SK-N-SH (cell line): ENCODE results near the gene FAM131B. TPM values are rescaled to one million over a fixed set of nuclear protein-coding genes. Genes with fewer than 3 reads are reported as not detected.
A peak's percentile ranks its signal among the peaks of the same experiment; 100 is the strongest.

Experiments
- CTCF ChIA-PET: fragments of 300-600, 350-600 bp; formaldehyde crosslinking; extraction: SDS; loops from one replicate; lab custom pipeline; 2021; lab: Yijun Ruan, JAX
- POLR2A ChIA-PET: fragments of 350-600 bp; sonication (Branson Sonifier 250); formaldehyde crosslinking; extraction: SDS; loops from one replicate; lab custom pipeline; 2020; ENCODE audit warnings: antibody characterized with exemption, inconsistent platforms; lab: Yijun Ruan, JAX
- DNase-seq: peaks from one replicate; pipeline ENCODE4 v3.0.0; 2012
- H2AFZ ChIP-seq: fragments of 200-600 bp; sonication (generic); 2 replicates; pipeline ENCODE4 v1.8.1; 2016; ENCODE audit warnings: antibody characterized with exemption, mild to moderate bottlenecking, low read depth
- H3F3A ChIP-seq: fragments of 200-600 bp; sonication (generic); replicated peaks from 2 replicates; pipeline ENCODE3; 2016; ENCODE audit warnings: antibody characterized with exemption, mild to moderate bottlenecking; ENCODE audit not compliant: insufficient read depth
- H3K27ac ChIP-seq, 2 experiments: fragments of 200-500 bp in 1 of 2; fragments of 200-600 bp in 1 of 2; sonication (Bioruptor generic) in 1 of 2; sonication (generic), shearing (Covaris generic) in 1 of 2; 2 replicates each; pipeline versions ENCODE4 v1.5.1 to v1.6.1; 2014 to 2016; ENCODE audit warnings: low read depth in 2 of 2, inconsistent platforms in 1 of 2, low read length in 1 of 2, mild to moderate bottlenecking in 1 of 2, mixed read lengths in 1 of 2
- H3K27me3 ChIP-seq: fragments of 200-600 bp; sonication (generic), shearing (Covaris generic); 2 replicates; pipeline ENCODE4 v1.6.1; 2016; ENCODE audit warnings: mixed run types; ENCODE audit not compliant: insufficient read depth
- H3K36me3 ChIP-seq, 2 experiments: fragments of 200-500 bp in 1 of 2; fragments of 200-600 bp in 1 of 2; sonication (Bioruptor generic) in 1 of 2; sonication (generic) in 1 of 2; replicated peaks in 1 of 2; 2 replicates each; pipeline versions ENCODE3 to v1.5.1; 2014 to 2016; ENCODE audit warnings: low read length in 1 of 2, mild to moderate bottlenecking in 1 of 2; ENCODE audit not compliant: insufficient read depth in 2 of 2, control insufficient read depth in 1 of 2
- H3K4me1 ChIP-seq, 2 experiments: fragments of 200-500 bp in 1 of 2; fragments of 200-600 bp in 1 of 2; sonication (Bioruptor generic) in 1 of 2; sonication (generic), shearing (Covaris generic) in 1 of 2; 2 replicates each; pipeline versions ENCODE4 v1.5.1 to v1.6.1; 2014 to 2016; ENCODE audit warnings: low read depth in 1 of 2, low read length in 1 of 2, mixed run types in 1 of 2; ENCODE audit not compliant: insufficient read depth in 2 of 2, control insufficient read depth in 1 of 2
- H3K4me2 ChIP-seq: fragments of 200-600 bp; sonication (generic), shearing (Covaris generic); 2 replicates; pipeline ENCODE4 v1.6.1; 2017; ENCODE audit warnings: mixed run types
- H3K4me3 ChIP-seq, 2 experiments: fragments of 200-500 bp in 1 of 2; fragments of 200-600 bp in 1 of 2; sonication (Bioruptor generic) in 1 of 2; sonication (generic), shearing (Covaris generic) in 1 of 2; 2 replicates each; pipeline versions ENCODE4 v1.5.1 to v1.8.1; 2014 to 2016; ENCODE audit warnings: low read depth in 2 of 2, inconsistent platforms in 1 of 2, low read length in 1 of 2, mild to moderate bottlenecking in 1 of 2, mixed read lengths in 1 of 2, moderate library complexity in 1 of 2
- H3K79me2 ChIP-seq: fragments of 200-600 bp; sonication (generic); 2 replicates; pipeline ENCODE4 v1.8.1; 2017; ENCODE audit warnings: mild to moderate bottlenecking; ENCODE audit not compliant: insufficient read depth
- H3K9ac ChIP-seq: fragments of 200-600 bp; sonication (generic); 2 replicates; pipeline ENCODE4 v1.6.1; 2017; ENCODE audit warnings: mixed run types
- H3K9me2 ChIP-seq: fragments of 200-600 bp; sonication (generic); 2 replicates; pipeline ENCODE4 v1.6.1; 2017; ENCODE audit warnings: mixed run types
- H3K9me3 ChIP-seq: fragments of 200-600 bp; sonication (generic); 2 replicates; pipeline ENCODE4 v1.6.1; 2017; ENCODE audit warnings: mixed run types, mild to moderate bottlenecking, moderate library complexity
- H4K20me1 ChIP-seq: fragments of 200-600 bp; sonication (generic); 2 replicates; pipeline ENCODE4 v1.6.1; 2017; ENCODE audit warnings: mild to moderate bottlenecking, mixed run types; ENCODE audit not compliant: insufficient read depth
- CTCF ChIP-seq: fragments of 200-600 bp; sonication (generic); IDR thresholded peaks from 2 replicates; pipeline ENCODE4 v1.6.1; 2017; ENCODE audit warnings: antibody characterized with exemption, mild to moderate bottlenecking, moderate library complexity
- ELF1 ChIP-seq: IDR thresholded peaks from 2 replicates; pipeline ENCODE4 v1.4.0; 2012
- FOSL2 ChIP-seq: IDR thresholded peaks from 2 replicates; pipeline ENCODE4 v1.4.0; 2012; ENCODE audit warnings: low read depth, mild to moderate bottlenecking, moderate library complexity, borderline replicate concordance
- FOXJ3 ChIP-seq: sonication (generic); formaldehyde crosslinking; IDR thresholded peaks from 2 replicates; pipeline ENCODE4 v1.5.1; 2020; ENCODE audit warnings: mild to moderate bottlenecking, missing genetic modification reagents
- GATA2 ChIP-seq: sonication (generic); formaldehyde crosslinking; IDR thresholded peaks from 2 replicates; pipeline ENCODE4 v1.5.0; 2020; ENCODE audit warnings: mild to moderate bottlenecking, missing genetic modification reagents
- IRF3 ChIP-seq: fragments of 150-350 bp; IDR thresholded peaks from 2 replicates; pipeline ENCODE4 v1.6.1; 2016; ENCODE audit warnings: mild to moderate bottlenecking, low read depth, low read length
- JUND ChIP-seq: IDR thresholded peaks from 2 replicates; pipeline ENCODE4 v1.4.0; 2012
- MAX ChIP-seq: IDR thresholded peaks from 2 replicates; pipeline ENCODE4 v1.4.0; 2012; ENCODE audit warnings: low read depth
- MEF2A ChIP-seq: IDR thresholded peaks from 2 replicates; pipeline ENCODE4 v1.4.0; 2012; ENCODE audit warnings: low read depth, borderline replicate concordance
- NRF1 ChIP-seq: IDR thresholded peaks from 2 replicates; pipeline ENCODE4 v1.6.1; 2012; ENCODE audit warnings: low read depth, mild to moderate bottlenecking, low read length
- RCOR1 ChIP-seq: fragments of 150-350 bp; IDR thresholded peaks from 2 replicates; pipeline ENCODE4 v1.6.1; 2017; ENCODE audit warnings: antibody characterized with exemption, low read length
- REST ChIP-seq: IDR thresholded peaks from 2 replicates; pipeline ENCODE4 v1.6.1; 2012; ENCODE audit warnings: mild to moderate bottlenecking, low read depth, low read length, moderate library complexity
- RFX5 ChIP-seq: IDR thresholded peaks from 2 replicates; pipeline ENCODE4 v1.6.1; 2012; ENCODE audit warnings: mild to moderate bottlenecking, improper control_type of control experiment, low read length
- SIN3A ChIP-seq: IDR thresholded peaks from 2 replicates; pipeline ENCODE4 v1.6.1; 2012; ENCODE audit warnings: low read depth, mild to moderate bottlenecking, low read length, moderate library complexity, borderline replicate concordance
- TEAD4 ChIP-seq: IDR thresholded peaks from 2 replicates; pipeline ENCODE4 v1.4.0; 2012; ENCODE audit warnings: mild to moderate bottlenecking, borderline replicate concordance; ENCODE audit not compliant: insufficient read depth
- USF2 ChIP-seq: fragments of 150-350 bp; IDR thresholded peaks from 2 replicates; pipeline ENCODE4 v1.6.1; 2017; ENCODE audit warnings: antibody characterized with exemption, low read length, low read depth, borderline replicate concordance
- YY1 ChIP-seq: IDR thresholded peaks from 2 replicates; pipeline ENCODE4 v1.4.0; 2012; ENCODE audit warnings: low read depth, mild to moderate bottlenecking
- WGBS: methylation state at CpG from one replicate; pipeline ENCODE4 v1.1.6; 2017; ENCODE audit warnings: low lambda C conversion rate; 5-methylcytosine and 5-hydroxymethylcytosine counted together
- polyA plus RNA-seq, 3 experiments: library from polyadenylated mRNA; depleted of rRNA; stranded (reverse); fragments of >200 nt; gene quantifications; 2 replicates each; pipeline ENCODE4 v1.2.3, GENCODE V29; 2012

Gene FAM131B
- polyA plus RNA-seq, 1 of the 3 experiments (the other 2 are of a cell fraction) = 43.6 TPM

- Histone ChIP-seq H3K9me3 (no peaks in the 10 kb centered on the region), H3F3A (peaks cover 22% of the 10 kb centered on the region), H3K9ac (peak overlapping the region; percentile 99), H3K36me3 (peaks cover 16 to 29% of the 10 kb centered on the region in 2 experiments), H3K9me2 (no peaks in the 10 kb centered on the region), H3K79me2 (peaks cover 75% of the 10 kb centered on the region), H3K27ac (peak overlapping the region; percentile 91 to 100), H3K4me2 (peak overlapping the region; percentile 90), H2AFZ (no peak overlapping the region), H3K4me3 (peak overlapping the region; percentile 79 to 99), H4K20me1 (peaks cover 29% of the 10 kb centered on the region), H3K27me3 (no peaks in the 10 kb centered on the region), H3K4me1 (peaks cover 20 to 50% of the 10 kb centered on the region in 2 experiments; a peak in 3 of 4 replicates)
- ChIA-PET POLR2A (interaction anchor here (0.6 to 1.4 kb wide), 3 partner anchors 17 to 117 kb away, joined by 3 to 5 read pairs (median 4); partner anchors contain the start of gene GSTK1), CTCF (interaction anchor here (0.6 to 5.8 kb wide), 32 partner anchors 8 to 522 kb away, joined by 3 to 50 read pairs (median 6); partner anchors contain the start of genes CASP2, EPHA1, GSTK1 and TCAF1)
- peak; percentile 46 for DNase-seq
- TF ChIP-seq MAX (peak; percentile 63), TEAD4 (0 out of 2 replicates have a peak, but pooled peaks have one; percentile 3), SIN3A (no peak; the same call in 1 of the 2 replicates), YY1 (no peak)
- WGBS = 25% methylated on average over 15 of the region's 15 CpGs
These were observed 17.2 kb upstream of the FAM131B start for GRCh38 chr7:143379611-143380259.

- Histone ChIP-seq H4K20me1 (no peaks in the 10 kb centered on the region), H3K27me3 (no peaks in the 10 kb centered on the region), H3K79me2 (peaks cover 42% of the 10 kb centered on the region), H3K27ac (no peak overlapping the region), H3K4me1 (peaks cover 9 to 40% of the 10 kb centered on the region in 2 experiments; a peak in 3 of 4 replicates), H3K9me3 (no peaks in the 10 kb centered on the region), H3K4me3 (no peak overlapping the region), H3K9ac (no peak overlapping the region), H3F3A (peaks cover 24% of the 10 kb centered on the region), H3K36me3 (no peaks in the 10 kb centered on the region), H2AFZ (no peak overlapping the region), H3K9me2 (no peaks in the 10 kb centered on the region), H3K4me2 (no peak overlapping the region)
- CTCF ChIA-PET = interaction anchor here (1.4 to 2.4 kb wide), 2 partner anchors 11 to 31 kb away, joined by 4 to 8 read pairs; no protein-coding TSS in a partner anchor
- DNase-seq = no peak
- WGBS = 76% methylated on average over 5 of the region's 5 CpGs
- POLR2A ChIA-PET = no interaction called here
- no peak for TF ChIP-seq REST
- no peak for TF ChIP-seq MEF2A
- TF ChIP-seq JUND = no peak
- no peak for TF ChIP-seq CTCF
- TF ChIP-seq FOSL2 = no peak
- TF ChIP-seq RFX5 = no peak
- TF ChIP-seq ELF1 = no peak
- TF ChIP-seq IRF3 = no peak
- no peak for TF ChIP-seq YY1
- TF ChIP-seq TEAD4 = no peak
- no peak for TF ChIP-seq NRF1
- no peak for TF ChIP-seq FOXJ3
- no peak for TF ChIP-seq RCOR1
- TF ChIP-seq GATA2 (CRISPR knock-in tag) = no peak
- TF ChIP-seq USF2 = no peak
These were observed 13.9 kb upstream of the FAM131B start for GRCh38 chr7:143376396-143376795.
